H54 (cell line): Measurements from ENCODE around the gene MAD1L1.

Experiments used
- DNase-seq: peaks from one replicate; pipeline ENCODE4 v3.0.0; 2011; ENCODE audit warnings: low spot score, mixed read lengths; ENCODE audit not compliant: insufficient read length
- FAIRE-seq: peaks from 3 replicates; lab custom pipeline; 2011; peaks lifted over from hg19 to GRCh38; lab: Jason Lieb, UNC
- POLR2A ChIP-seq: IDR thresholded peaks from 2 replicates; pipeline ENCODE4 v1.6.1; 2011; ENCODE audit warnings: low read depth, mild to moderate bottlenecking, low read length

MAD1L1 gene

GRCh38 chr7:2199956-2200583, 32.7 kb downstream of the MAD1L1 start:
- no peak for FAIRE-seq
- TF ChIP-seq POLR2A = no peak
- DNase-seq = no peak

DNA sequence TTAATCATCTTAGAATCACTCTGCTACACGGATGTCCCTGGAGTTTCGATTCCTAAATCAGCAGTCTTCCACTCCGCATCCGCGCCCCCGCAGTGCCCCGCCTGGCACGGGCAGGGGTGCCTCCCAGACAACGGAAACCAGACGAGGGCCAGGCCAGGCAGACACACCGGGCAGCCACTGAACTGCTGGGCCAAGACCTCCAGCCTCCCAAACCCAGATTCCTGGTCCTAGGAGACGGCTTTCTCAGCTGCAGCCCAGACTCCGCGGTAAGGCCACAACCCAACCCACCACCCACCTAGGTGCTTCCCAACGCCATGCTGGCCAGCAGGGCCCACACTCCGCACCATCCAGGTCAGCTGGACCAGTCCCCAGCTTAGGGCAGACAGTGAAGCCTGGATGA, 33.2 kb downstream of the MAD1L1 start:
- TF ChIP-seq POLR2A = no peak
- no peak for FAIRE-seq
- no peak for DNase-seq

- FAIRE-seq (no peak), DNase-seq (no peak)
- TF ChIP-seq POLR2A = no peak
Measured at GRCh38 chr7:2198760-2199159, 34.0 kb downstream of the MAD1L1 start.

- TF ChIP-seq POLR2A = no peak
- no peak for FAIRE-seq
- DNase-seq = no peak
Measured at GRCh38 chr7:2198206-2198605, 34.5 kb downstream of the MAD1L1 start.

DNA sequence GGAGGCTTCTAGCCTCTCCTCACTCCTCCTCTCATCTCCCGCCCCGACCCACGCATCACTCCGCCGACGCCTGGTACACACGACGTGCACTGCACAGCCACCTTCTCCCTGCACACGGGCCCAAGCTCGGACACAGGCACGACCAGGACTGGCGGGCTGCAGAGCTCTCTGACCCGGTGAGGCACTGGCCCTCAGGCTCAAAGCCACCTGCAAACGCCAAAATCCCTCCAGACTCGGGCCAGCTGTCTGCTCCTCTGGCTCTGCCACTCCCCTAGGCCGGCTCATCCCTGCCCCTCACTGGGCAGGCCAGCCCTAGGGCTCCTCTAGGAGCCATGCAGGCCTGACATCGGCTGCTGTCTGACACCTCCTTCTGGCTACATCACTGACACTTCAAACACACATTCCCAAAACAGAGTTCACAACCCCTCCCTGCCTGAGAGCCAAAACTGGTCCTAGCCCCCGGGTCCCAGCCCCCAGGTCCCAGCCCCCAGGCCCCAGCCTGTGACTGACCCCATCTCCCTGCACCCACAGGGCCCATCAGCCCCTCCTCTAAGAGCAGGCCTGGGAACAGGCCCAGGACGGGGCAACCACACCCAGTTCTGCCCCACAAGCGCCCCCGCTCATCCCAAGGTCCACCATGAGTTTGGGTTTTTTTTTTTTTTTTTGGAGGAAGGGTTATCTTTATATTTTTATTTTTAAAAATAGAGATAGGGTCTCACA, 35.1 kb downstream of the MAD1L1 start:
- DNase-seq = no peak
- no peak for TF ChIP-seq POLR2A
- FAIRE-seq = no peak

DNA sequence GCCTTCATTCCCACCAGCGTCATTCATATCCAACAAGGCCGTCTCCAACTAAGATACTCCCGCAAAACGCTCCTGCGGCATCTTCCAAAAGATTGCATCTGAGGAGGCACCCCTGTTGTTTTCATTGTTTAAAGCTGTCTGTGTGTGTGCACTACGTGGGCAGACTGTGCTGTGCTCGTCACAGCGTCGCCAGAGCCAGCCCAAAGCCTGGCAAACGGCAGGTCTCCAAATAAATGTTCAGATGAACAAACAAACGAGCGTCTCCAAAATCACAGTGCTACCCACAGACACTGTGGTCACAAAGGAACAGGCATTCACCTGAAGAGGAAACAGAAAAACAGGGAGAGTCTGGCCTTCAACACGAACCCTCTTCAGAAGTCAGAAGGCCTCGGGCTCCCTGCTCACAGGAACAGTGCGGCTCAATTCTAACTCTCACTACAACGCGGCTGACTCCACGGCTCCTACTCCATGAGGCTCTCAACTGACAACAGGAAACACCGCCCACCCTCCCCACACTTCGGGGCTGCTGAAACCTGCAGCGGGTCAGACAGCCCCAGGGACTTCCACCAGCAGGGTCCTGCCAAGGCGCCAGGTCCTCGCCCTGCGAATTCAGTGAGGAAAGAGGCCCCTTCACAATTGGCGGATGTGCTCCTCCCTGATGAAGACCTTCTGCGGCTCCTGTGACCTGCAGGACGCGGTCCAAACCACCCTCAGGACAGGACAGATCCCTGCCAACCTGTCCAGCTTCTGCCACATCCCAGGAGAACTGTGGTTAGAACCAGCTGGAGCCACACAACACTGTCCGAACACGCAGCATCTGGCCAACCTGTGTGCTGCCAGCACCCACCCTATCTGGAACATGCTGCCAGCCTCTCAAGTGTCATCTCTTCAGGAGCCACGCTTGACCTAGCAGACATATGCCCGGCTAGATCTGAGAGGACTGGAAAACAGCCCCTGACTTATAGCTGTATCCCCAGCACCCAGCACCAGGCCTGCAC, 36.1 kb downstream of the MAD1L1 start:
- TF ChIP-seq POLR2A = no peak
- FAIRE-seq (no peak), DNase-seq (no peak)

- DNase-seq (no peak), FAIRE-seq (no peak)
- no peak for TF ChIP-seq POLR2A
Measured at GRCh38 chr7:2195400-2196246, 37.1 kb downstream of the MAD1L1 start.

- no peak for TF ChIP-seq POLR2A
Measured at GRCh38 chr7:2193575-2194305, 39.0 kb downstream of the MAD1L1 start.

GRCh38 chr7:2192831-2193534, 39.8 kb downstream of the MAD1L1 start:
- FAIRE-seq = no peak
- no peak for TF ChIP-seq POLR2A
- no peak for DNase-seq

More at GRCh38 chr7:2193575-2194305, 39.0 kb downstream of the MAD1L1 start:
- FAIRE-seq = no peak
- no peak for DNase-seq

- DNase-seq (no peak), FAIRE-seq (no peak)
- no peak for TF ChIP-seq POLR2A
Measured at GRCh38 chr7:2191016-2191415, 41.7 kb downstream of the MAD1L1 start.

- FAIRE-seq (no peak), DNase-seq (peak; percentile 55)
- no peak for TF ChIP-seq POLR2A
Measured at GRCh38 chr7:2190531-2190930, 42.2 kb downstream of the MAD1L1 start.

- no peak for FAIRE-seq
- no peak for TF ChIP-seq POLR2A
- no peak for DNase-seq
Measured at GRCh38 chr7:2186166-2186565, 46.6 kb downstream of the MAD1L1 start.
